Measurements from ENCODE around the gene PLEKHG5. TPM values are rescaled to one million over a fixed set of nuclear protein-coding genes. Genes with fewer than 3 reads are reported as not detected.

PLEKHG5 gene
- total RNA-seq, 1 experiment from 2014 or later, result 42.8 TPM

- H3K27me3 ChIP-seq (ENCODE audit: low read length), result no peaks in the 10 kb centered on the region
- intact Hi-C loops (cut with micrococcal nuclease), result no loop called here
- H3K4me2 ChIP-seq (ENCODE audit: low read length), result no peak overlapping the region
- no peak overlapping the region for H3K27ac ChIP-seq (ENCODE audit: low read length)
- H3F3A ChIP-seq (ENCODE audit: low read length, unreplicated experiment), result no peaks in the 10 kb centered on the region
- H4K20me1 ChIP-seq (ENCODE audit: low read length), result no peaks in the 10 kb centered on the region
- ChIA-PET CTCF (no interaction called here), POLR2A (ENCODE audit: unreplicated experiment) (no interaction called here)
- no peaks in the 10 kb centered on the region for H3K36me3 ChIP-seq (ENCODE audit: low read depth, low read length)
- no peaks in the 10 kb centered on the region for H3K9me3 ChIP-seq (ENCODE audit: low read length)
- H3K9me2 ChIP-seq (replicated peaks; ENCODE audit: low read length), result no peaks in the 10 kb centered on the region
- no TSS peak for BruUV-seq (replicated peaks)
- TF ChIP-seq EZH2 (IDR thresholded peaks at IDR 0.05; ENCODE audit: low read length, unreplicated experiment) (no peak), CTCF (conservative IDR thresholded peaks at IDR 0.05; ENCODE audit: low read depth, low read length) (no peak), EZH2phosphoT487 (IDR thresholded peaks at IDR 0.05; ENCODE audit: borderline replicate concordance, low read length) (no peak)
- H3K79me2 ChIP-seq (ENCODE audit: low read length), result no peaks in the 10 kb centered on the region
- no peak overlapping the region for H2AFZ ChIP-seq (ENCODE audit: low read length)
- peaks cover 2% of the 10 kb centered on the region; the same call in 1 of the 2 replicates for H3K4me1 ChIP-seq (ENCODE audit: insufficient read depth, low read length)
- no peak overlapping the region for H3K9ac ChIP-seq (ENCODE audit: low read length)
- DNase-seq, result no peak
- H3K4me3 ChIP-seq (ENCODE audit: low read length), result no peak overlapping the region
- no peak for ATAC-seq
Observed at GRCh38 chr1:6512245-6512907, 20.9 kb upstream of the PLEKHG5 start.

GRCh38 chr1:6511561-6512244 lies 20.2 kb upstream of the PLEKHG5 start:
- ChIA-PET POLR2A (ENCODE audit: unreplicated experiment) (no interaction called here), CTCF (no interaction called here)
- H4K20me1 ChIP-seq (ENCODE audit: low read length), result no peaks in the 10 kb centered on the region
- no peaks in the 10 kb centered on the region for H3K4me1 ChIP-seq (ENCODE audit: insufficient read depth, low read length)
- no peak overlapping the region for H3K9ac ChIP-seq (ENCODE audit: low read length)
- no peaks in the 10 kb centered on the region for H3K79me2 ChIP-seq (ENCODE audit: low read length)
- H3K4me3 ChIP-seq (ENCODE audit: low read length), result no peak overlapping the region
- no peak overlapping the region for H3K27ac ChIP-seq (ENCODE audit: low read length)
- H3K27me3 ChIP-seq (ENCODE audit: low read length), result no peaks in the 10 kb centered on the region
- H3K9me3 ChIP-seq (ENCODE audit: low read length), result no peaks in the 10 kb centered on the region
- no peak for TF ChIP-seq EZH2 (IDR thresholded peaks at IDR 0.05; ENCODE audit: low read length, unreplicated experiment)
- TF ChIP-seq EZH2phosphoT487 (IDR thresholded peaks at IDR 0.05; ENCODE audit: borderline replicate concordance, low read length), result no peak
- TF ChIP-seq CTCF (conservative IDR thresholded peaks at IDR 0.05; ENCODE audit: low read depth, low read length), result no peak
- intact Hi-C loops (cut with micrococcal nuclease), result no loop called here
- no peaks in the 10 kb centered on the region for H3F3A ChIP-seq (ENCODE audit: low read length, unreplicated experiment)
- H2AFZ ChIP-seq (ENCODE audit: low read length), result no peak overlapping the region
- H3K36me3 ChIP-seq (ENCODE audit: low read depth, low read length), result no peaks in the 10 kb centered on the region
- DNase-seq, result no peak
- H3K9me2 ChIP-seq (replicated peaks; ENCODE audit: low read length), result no peaks in the 10 kb centered on the region
- no peak overlapping the region for H3K4me2 ChIP-seq (ENCODE audit: low read length)
- no peak for ATAC-seq
- no TSS peak for BruUV-seq (replicated peaks)

GRCh38 chr1:6511056-6511455 lies 19.6 kb upstream of the PLEKHG5 start:
- Histone ChIP-seq H3K4me2 (ENCODE audit: low read length) (no peak overlapping the region), H3K27me3 (ENCODE audit: low read length) (no peaks in the 10 kb centered on the region), H3K36me3 (ENCODE audit: low read depth, low read length) (no peaks in the 10 kb centered on the region), H3K9ac (ENCODE audit: low read length) (no peak overlapping the region), H3K9me2 (replicated peaks; ENCODE audit: low read length) (no peaks in the 10 kb centered on the region), H2AFZ (ENCODE audit: low read length) (no peak overlapping the region), H4K20me1 (ENCODE audit: low read length) (no peaks in the 10 kb centered on the region), H3K27ac (ENCODE audit: low read length) (no peak overlapping the region), H3K4me3 (ENCODE audit: low read length) (no peak overlapping the region), H3K4me1 (ENCODE audit: insufficient read depth, low read length) (no peaks in the 10 kb centered on the region), H3K9me3 (ENCODE audit: low read length) (no peaks in the 10 kb centered on the region), H3F3A (ENCODE audit: low read length, unreplicated experiment) (no peaks in the 10 kb centered on the region), H3K79me2 (ENCODE audit: low read length) (no peaks in the 10 kb centered on the region)
- ATAC-seq (no peak), DNase-seq (no peak)
- BruUV-seq (replicated peaks), result no TSS peak
- POLR2A ChIA-PET (ENCODE audit: unreplicated experiment), result no interaction called here
- TF ChIP-seq CTCF (conservative IDR thresholded peaks at IDR 0.05; ENCODE audit: low read depth, low read length) (no peak), EZH2phosphoT487 (IDR thresholded peaks at IDR 0.05; ENCODE audit: borderline replicate concordance, low read length) (no peak), EZH2 (IDR thresholded peaks at IDR 0.05; ENCODE audit: low read length, unreplicated experiment) (no peak)
- intact Hi-C loops (cut with micrococcal nuclease), result no loop called here
- CTCF ChIA-PET, result no interaction called here

All from PC-3 (cell line).